ENCODE data around the gene HCN4.

GRCh38 chr15:73287019-73287418 lies 81.7 kb downstream of the HCN4 start:
- TF ChIP-seq CTCF (conservative IDR thresholded peaks at IDR 0.05; ENCODE audit: low read depth, low read length) = no peak
- no peak for TF ChIP-seq EZH2 (IDR thresholded peaks at IDR 0.05; ENCODE audit: borderline replicate concordance, low read depth, low read length, poor library complexity, severe bottlenecking)

All from A673 (cell line).